ENCODE data around the gene CDK14.

CDK14 gene

DNA sequence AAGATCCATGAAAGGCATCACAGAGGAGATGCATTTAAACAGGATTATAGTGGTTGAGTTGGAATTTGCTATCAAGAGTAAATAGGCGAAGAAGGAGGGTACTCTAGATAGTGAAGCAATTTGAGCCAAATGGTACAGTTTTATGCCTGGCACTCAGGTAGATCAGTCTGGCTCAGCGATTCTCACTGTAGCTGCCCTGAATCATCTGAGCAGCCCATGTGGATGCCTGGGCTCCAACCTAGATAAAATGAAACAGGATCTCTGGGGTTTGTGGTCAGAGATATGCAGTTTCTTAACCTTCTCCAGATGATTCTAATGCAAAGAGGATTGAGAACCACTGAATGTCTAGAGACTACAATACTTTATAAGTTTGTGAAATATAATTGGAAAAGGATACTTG, 386.1 kb downstream of the CDK14 start:
- Mint-ChIP-seq H3K9me3 (peaks cover 8% of the 10 kb centered on the region), H3K4me3 (no peak overlapping the region), H3K4me1 (no peaks in the 10 kb centered on the region), H3K36me3 (no peaks in the 10 kb centered on the region), H3K27me3 (no peaks in the 10 kb centered on the region), H3K27ac (no peak overlapping the region)
- CTCF ChIA-PET = no interaction called here
- DNase-seq = no peak

DNA sequence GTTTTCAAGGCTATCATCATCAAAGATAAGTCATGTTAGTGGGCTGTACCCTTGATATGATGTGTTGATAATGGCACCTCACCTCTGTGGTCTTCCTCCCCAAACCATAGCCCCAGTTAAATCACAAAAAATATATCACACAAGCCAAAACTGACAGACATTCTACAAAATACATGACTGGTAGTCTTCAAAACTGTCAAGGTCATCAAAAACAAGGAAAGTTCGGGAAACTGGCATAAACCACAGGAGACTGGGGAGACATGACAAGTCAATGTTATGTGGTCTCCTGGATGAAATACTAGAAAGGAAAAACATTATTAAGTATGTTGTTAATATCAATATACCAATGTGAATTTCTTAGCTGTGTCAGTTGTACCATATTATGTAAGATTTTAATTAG, 388.6 kb downstream of the CDK14 start:
- H3K4me3 Mint-ChIP-seq = no peak overlapping the region
- H3K9me3 Mint-ChIP-seq = peaks cover 8% of the 10 kb centered on the region
- no peak for DNase-seq
- H3K27me3 Mint-ChIP-seq = no peaks in the 10 kb centered on the region
- no peaks in the 10 kb centered on the region for H3K4me1 Mint-ChIP-seq
- H3K27ac Mint-ChIP-seq = no peak overlapping the region
- CTCF ChIA-PET = no interaction called here
- H3K36me3 Mint-ChIP-seq = no peaks in the 10 kb centered on the region

GRCh38 chr7:90988516-90988915, 392.4 kb downstream of the CDK14 start:
- Mint-ChIP-seq H3K27me3 (no peaks in the 10 kb centered on the region), H3K4me3 (no peak overlapping the region), H3K4me1 (no peaks in the 10 kb centered on the region), H3K9me3 (no peaks in the 10 kb centered on the region), H3K36me3 (no peaks in the 10 kb centered on the region), H3K27ac (no peak overlapping the region)
- CTCF ChIA-PET = no interaction called here
- no peak for DNase-seq

DNA sequence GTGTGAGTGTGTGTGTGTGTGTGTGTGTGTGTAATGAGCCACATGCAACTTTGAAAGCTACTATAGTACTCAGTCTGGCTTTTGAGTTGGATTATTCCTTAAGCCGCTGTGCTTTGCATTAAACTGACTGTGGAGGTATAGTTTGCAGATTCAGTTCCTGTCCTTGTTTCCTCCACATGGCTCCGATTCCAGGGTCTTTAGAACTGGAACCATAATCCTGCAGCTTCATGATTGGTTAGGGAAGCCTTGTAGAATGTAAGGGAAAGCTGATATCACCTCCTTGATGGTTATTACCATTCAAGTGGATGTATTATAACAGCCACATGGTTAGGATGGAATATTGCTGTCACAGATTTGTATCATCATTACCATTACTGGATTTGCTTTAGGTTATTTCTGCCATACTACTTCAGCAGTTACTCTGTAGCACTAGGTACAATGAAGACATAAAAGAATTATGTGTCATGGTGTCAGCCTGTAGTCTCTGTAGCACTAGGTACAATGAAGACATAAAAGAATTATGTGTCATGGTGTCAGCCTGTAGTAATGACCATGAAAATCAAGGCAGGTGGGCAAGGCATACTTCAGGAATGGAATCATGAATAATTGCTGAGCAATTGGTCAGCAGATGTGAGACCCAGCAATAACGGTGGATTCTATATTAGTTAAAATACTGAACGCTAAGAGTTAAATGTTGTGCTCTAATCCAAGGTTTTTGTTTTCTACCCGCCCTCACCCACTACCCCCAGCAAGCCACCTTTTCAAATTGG, 393.1 kb downstream of the CDK14 start:
- H3K36me3 Mint-ChIP-seq = no peaks in the 10 kb centered on the region
- DNase-seq = no peak
- H3K27ac Mint-ChIP-seq = no peak overlapping the region
- H3K4me1 Mint-ChIP-seq = no peaks in the 10 kb centered on the region
- no peak overlapping the region for H3K4me3 Mint-ChIP-seq
- CTCF ChIA-PET = no interaction called here
- H3K9me3 Mint-ChIP-seq = no peaks in the 10 kb centered on the region
- H3K27me3 Mint-ChIP-seq = no peaks in the 10 kb centered on the region

DNA sequence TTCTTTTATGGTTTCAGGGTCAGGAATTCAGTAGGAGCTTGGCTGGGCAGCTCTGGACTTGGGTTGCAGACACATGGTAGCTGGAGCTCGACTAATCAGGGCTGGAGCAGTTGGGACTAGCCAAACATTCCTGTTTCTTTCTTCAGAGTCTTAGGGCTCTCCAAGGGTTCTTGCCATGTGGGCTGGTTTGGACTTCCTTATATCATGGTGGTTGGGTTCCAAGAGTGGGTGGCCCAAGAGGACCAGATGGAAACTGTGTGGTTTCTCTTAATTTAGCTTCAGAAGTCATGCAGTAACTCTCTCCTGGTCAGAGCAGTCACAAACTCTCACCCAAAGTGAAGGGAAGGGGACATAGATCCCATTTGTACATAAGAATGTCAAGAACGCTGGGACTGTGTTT, 398.0 kb downstream of the CDK14 start:
- Mint-ChIP-seq H3K27me3 (no peaks in the 10 kb centered on the region), H3K27ac (no peak overlapping the region), H3K36me3 (no peaks in the 10 kb centered on the region), H3K4me3 (no peak overlapping the region), H3K9me3 (no peaks in the 10 kb centered on the region), H3K4me1 (no peaks in the 10 kb centered on the region)
- CTCF ChIA-PET = no interaction called here
- no peak for DNase-seq

- Mint-ChIP-seq H3K4me3 (no peak overlapping the region), H3K36me3 (no peaks in the 10 kb centered on the region), H3K27me3 (no peaks in the 10 kb centered on the region), H3K27ac (no peak overlapping the region), H3K4me1 (no peaks in the 10 kb centered on the region), H3K9me3 (no peaks in the 10 kb centered on the region)
- CTCF ChIA-PET = no interaction called here
- no peak for DNase-seq
Observed at GRCh38 chr7:90994601-90995000, 398.5 kb downstream of the CDK14 start.

DNA sequence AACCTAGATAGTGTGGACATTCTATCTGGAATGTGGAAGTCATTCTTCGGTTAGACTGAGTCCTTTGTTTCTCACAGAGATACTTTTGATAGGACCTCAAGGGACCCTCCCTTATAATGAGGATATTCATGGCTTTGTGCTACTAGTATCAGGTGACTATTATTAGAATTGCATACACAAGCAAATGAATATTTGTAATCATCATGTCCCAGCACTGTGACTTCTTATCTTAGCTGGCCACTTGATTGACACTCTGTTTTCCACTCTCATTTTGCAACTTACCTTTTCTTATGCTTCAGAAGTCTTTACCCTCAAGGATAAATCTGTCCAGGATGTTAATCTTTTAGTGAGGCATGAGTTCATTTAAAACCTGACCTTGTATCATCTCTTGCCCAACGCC, 399.9 kb downstream of the CDK14 start:
- Mint-ChIP-seq H3K4me3 (no peak overlapping the region), H3K27me3 (no peaks in the 10 kb centered on the region), H3K27ac (no peak overlapping the region), H3K4me1 (no peaks in the 10 kb centered on the region), H3K9me3 (no peaks in the 10 kb centered on the region), H3K36me3 (no peaks in the 10 kb centered on the region)
- CTCF ChIA-PET = no interaction called here
- DNase-seq = no peak

DNA sequence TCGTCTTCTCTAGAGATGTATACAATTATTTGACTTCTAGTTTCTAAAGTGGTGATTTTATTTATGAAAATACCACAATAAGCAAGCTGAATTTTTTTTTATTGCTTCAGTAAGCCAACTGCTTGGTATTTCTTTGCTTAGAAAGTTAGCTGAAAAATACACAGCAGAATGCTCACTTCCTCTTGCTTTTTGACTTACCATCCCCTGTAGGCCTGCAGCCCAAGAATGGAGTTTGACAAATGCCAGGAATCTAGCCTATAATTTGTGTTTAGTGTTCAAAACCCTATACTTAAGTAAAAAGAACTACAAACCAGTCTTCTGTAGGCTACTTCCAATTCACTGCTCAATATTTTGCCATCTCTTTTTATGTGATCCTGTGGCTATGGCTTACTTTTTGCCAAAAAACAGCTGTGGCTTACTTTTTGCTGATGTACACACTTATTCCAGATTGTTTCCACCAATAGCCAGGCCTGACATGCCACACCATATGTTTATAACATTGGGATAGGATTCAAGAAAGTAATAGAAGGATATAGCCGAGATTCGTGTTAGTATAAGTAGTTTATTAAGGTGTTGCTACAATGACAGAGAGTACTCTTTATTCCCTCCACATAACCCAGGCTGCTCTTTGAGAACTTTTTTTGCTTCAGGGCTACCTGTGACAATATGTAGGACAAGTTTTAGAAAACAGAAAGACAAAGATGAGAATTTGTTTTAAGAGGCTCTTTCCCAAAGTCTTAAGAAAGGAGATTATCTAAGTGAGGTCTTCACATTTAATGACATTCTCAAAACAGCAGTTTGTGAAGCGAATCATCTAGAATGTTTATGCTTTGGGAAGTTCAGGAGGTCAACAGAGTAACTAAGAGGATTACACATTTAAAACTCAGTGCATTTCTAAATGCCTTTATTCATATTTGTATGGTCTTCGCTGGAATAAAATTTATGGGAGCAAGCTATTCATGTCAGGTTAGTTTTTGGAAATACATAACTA, 404.2 kb downstream of the CDK14 start:
- CTCF ChIA-PET = interaction anchor here (0.5 kb wide), 1 partner anchor 17 kb away, joined by 3 read pairs; no protein-coding TSS in a partner anchor
- no peak overlapping the region for H3K4me3 Mint-ChIP-seq
- DNase-seq = no peak
- H3K27ac Mint-ChIP-seq = no peak overlapping the region
- no peaks in the 10 kb centered on the region for H3K4me1 Mint-ChIP-seq
- H3K36me3 Mint-ChIP-seq = no peaks in the 10 kb centered on the region
- no peaks in the 10 kb centered on the region for H3K9me3 Mint-ChIP-seq
- H3K27me3 Mint-ChIP-seq = no peaks in the 10 kb centered on the region

GRCh38 chr7:91005024-91005423, 408.9 kb downstream of the CDK14 start:
- Mint-ChIP-seq H3K27ac (no peak overlapping the region), H3K27me3 (no peaks in the 10 kb centered on the region), H3K36me3 (no peaks in the 10 kb centered on the region), H3K4me1 (no peaks in the 10 kb centered on the region), H3K9me3 (no peaks in the 10 kb centered on the region), H3K4me3 (no peak overlapping the region)
- CTCF ChIA-PET = no interaction called here
- DNase-seq = no peak

DNA sequence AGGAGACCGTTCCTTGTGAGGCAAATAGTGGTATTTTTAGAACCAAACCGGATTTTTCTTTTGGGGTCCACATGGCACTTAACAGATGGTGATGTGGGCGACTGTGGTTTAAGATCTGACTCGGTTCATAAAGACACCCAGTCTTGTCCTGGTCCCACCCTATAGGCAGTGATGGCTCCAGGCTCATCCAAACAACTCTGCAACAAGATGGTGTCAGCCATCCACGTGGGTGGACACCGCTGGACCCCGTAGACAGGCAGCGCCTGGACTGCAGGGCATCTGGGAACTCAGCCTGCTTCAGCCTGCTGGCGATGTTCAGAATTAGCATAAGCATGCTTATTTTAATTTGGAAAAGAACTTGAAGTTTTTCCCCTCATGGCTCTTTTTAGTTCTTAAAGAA, 409.7 kb downstream of the CDK14 start:
- no peak for DNase-seq
- H3K27ac Mint-ChIP-seq = no peak overlapping the region
- no peak overlapping the region for H3K4me3 Mint-ChIP-seq
- CTCF ChIA-PET = no interaction called here
- H3K36me3 Mint-ChIP-seq = no peaks in the 10 kb centered on the region
- H3K27me3 Mint-ChIP-seq = no peaks in the 10 kb centered on the region
- H3K9me3 Mint-ChIP-seq = no peaks in the 10 kb centered on the region
- H3K4me1 Mint-ChIP-seq = no peaks in the 10 kb centered on the region

GRCh38 chr7:91007371-91007770, 411.2 kb downstream of the CDK14 start:
- Mint-ChIP-seq H3K36me3 (no peaks in the 10 kb centered on the region), H3K4me3 (no peak overlapping the region), H3K27ac (no peak overlapping the region), H3K4me1 (no peaks in the 10 kb centered on the region), H3K27me3 (no peaks in the 10 kb centered on the region), H3K9me3 (no peaks in the 10 kb centered on the region)
- no peak for DNase-seq
- CTCF ChIA-PET = no interaction called here

GRCh38 chr7:91013078-91013477, 417.0 kb downstream of the CDK14 start:
- no peak overlapping the region for H3K27ac Mint-ChIP-seq
- DNase-seq = no peak
- CTCF ChIA-PET = interaction anchor here (0.6 kb wide), 1 partner anchor 1331 kb away, joined by 3 read pairs; no protein-coding TSS in a partner anchor
- H3K9me3 Mint-ChIP-seq = no peaks in the 10 kb centered on the region
- H3K36me3 Mint-ChIP-seq = no peaks in the 10 kb centered on the region
- H3K27me3 Mint-ChIP-seq = no peaks in the 10 kb centered on the region
- H3K4me1 Mint-ChIP-seq = no peaks in the 10 kb centered on the region
- H3K4me3 Mint-ChIP-seq = no peak overlapping the region

DNA sequence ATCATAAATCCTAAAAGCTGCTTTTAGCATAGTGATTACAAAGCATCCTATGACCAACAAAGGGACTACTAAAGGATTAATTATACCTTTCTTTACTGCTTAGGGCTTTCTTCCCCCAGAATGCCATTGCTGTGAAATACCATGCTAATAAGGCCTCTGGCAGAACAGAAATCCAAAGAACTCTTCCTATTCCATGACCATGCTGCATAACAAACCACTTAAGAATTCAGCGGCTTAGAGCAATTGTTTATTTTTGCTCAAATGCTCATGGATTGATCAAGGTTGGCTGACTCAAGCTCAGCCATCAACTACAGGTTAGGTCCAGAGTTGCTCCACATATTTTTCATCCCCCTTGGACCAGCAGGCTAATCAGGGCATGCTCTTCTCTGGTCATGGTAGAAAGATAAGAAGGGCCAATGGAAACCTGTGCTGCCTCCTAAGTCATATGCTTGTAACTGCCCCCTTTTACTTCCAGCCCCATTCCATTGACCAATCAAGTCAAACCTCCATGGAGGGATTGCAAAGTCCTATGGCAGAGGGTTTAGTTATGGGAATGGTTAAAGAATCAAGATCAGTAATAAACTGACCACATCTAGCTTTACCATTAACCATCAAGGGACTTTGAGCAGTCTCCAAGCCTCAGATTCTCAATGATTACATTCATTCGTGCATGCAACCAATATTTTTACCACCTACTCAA, 423.7 kb downstream of the CDK14 start:
- Mint-ChIP-seq H3K4me1 (no peaks in the 10 kb centered on the region), H3K4me3 (no peak overlapping the region), H3K27me3 (no peaks in the 10 kb centered on the region), H3K9me3 (no peaks in the 10 kb centered on the region), H3K36me3 (no peaks in the 10 kb centered on the region), H3K27ac (no peak overlapping the region)
- CTCF ChIA-PET = no interaction called here
- no peak for DNase-seq

DNA sequence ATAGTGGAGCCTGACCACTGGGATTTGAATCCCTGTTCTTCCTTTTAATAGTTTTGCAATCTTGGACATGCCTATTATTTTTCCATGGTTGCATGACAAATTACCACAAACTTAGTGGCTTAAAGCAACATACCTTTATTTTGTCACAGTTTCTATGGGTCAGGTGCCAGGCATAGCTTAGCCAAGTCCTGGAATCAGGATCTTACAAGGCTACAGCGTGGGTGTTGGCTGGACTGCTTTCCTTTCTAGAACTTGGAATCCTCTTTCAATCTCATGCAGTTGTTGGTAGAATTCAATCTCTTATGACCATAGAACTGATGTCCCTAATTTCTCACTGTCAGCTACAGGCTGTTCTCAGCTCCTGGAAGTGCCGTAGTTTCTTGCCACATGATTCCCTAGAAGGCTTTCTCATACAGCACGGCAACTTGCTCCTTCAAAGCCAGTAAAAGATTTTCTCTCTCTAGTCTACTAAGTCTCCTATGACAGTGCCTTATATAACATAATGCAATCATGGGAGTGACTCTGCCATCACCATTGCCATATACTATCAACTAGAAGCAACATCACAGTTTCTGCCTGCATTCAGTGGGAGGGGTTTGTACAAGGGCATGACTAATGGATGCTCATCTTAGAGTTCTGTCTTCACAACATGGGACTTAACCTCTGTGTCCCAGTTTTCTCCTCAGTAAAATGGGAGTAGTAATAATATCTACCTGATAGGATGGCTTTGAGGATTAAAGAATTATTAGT, 424.7 kb downstream of the CDK14 start:
- no peak for DNase-seq
- CTCF ChIA-PET = no interaction called here
- H3K9me3 Mint-ChIP-seq = no peaks in the 10 kb centered on the region

More for the DNA sequence above, 424.7 kb downstream of the CDK14 start:
- no peak overlapping the region for H3K4me3 Mint-ChIP-seq
- H3K36me3 Mint-ChIP-seq = no peaks in the 10 kb centered on the region
- no peaks in the 10 kb centered on the region for H3K27me3 Mint-ChIP-seq
- no peak overlapping the region for H3K27ac Mint-ChIP-seq
- no peaks in the 10 kb centered on the region for H3K4me1 Mint-ChIP-seq
